ENCODE results near the gene LRRC8D.
"Not testable (repeated sequence)": the region's sequence is repeated elsewhere in the genome, so short reads cannot be mapped to it uniquely, and the experiment has no call there.

LRRC8D gene

GRCh38 chr1:89959719-89960118 lies 138.9 kb downstream of the LRRC8D start:
- DNase-seq (ENCODE audit: low read depth in 2 of 2), result no peak

- DNase-seq (ENCODE audit: low read depth in 2 of 2), result no peak
These were observed 141.4 kb downstream of the LRRC8D start for GRCh38 chr1:89962024-89962741.

GRCh38 chr1:89962742-89963075 lies 141.9 kb downstream of the LRRC8D start:
- no peak for DNase-seq (ENCODE audit: low read depth in 2 of 2)

- no peak for DNase-seq (ENCODE audit: low read depth in 2 of 2)
These were observed 144.4 kb downstream of the LRRC8D start for GRCh38 chr1:89965193-89965768.

GRCh38 chr1:89966656-89967055 lies 145.8 kb downstream of the LRRC8D start:
- no peak for DNase-seq (ENCODE audit: low read depth in 2 of 2)

- DNase-seq (ENCODE audit: low read depth in 2 of 2), result no peak
These were observed 150.8 kb downstream of the LRRC8D start for GRCh38 chr1:89971600-89971999.

GRCh38 chr1:89972024-89972423 lies 151.2 kb downstream of the LRRC8D start:
- no peak for DNase-seq (ENCODE audit: low read depth in 2 of 2)

GRCh38 chr1:89973471-89974127 lies 152.8 kb downstream of the LRRC8D start:
- DNase-seq (ENCODE audit: low read depth in 2 of 2), result no peak

GRCh38 chr1:89974256-89974655 lies 153.4 kb downstream of the LRRC8D start:
- no peak for DNase-seq (ENCODE audit: low read depth in 2 of 2)

GRCh38 chr1:89974696-89975470 lies 154.1 kb downstream of the LRRC8D start:
- no peak for DNase-seq (ENCODE audit: low read depth in 2 of 2)

- no peak for DNase-seq (ENCODE audit: low read depth in 2 of 2)
These were observed 154.8 kb downstream of the LRRC8D start for GRCh38 chr1:89975540-89976125.

- DNase-seq (ENCODE audit: low read depth in 2 of 2), result no peak
These were observed 157.9 kb downstream of the LRRC8D start for GRCh38 chr1:89978755-89979154.

GRCh38 chr1:89980605-89981004 lies 159.8 kb downstream of the LRRC8D start:
- no peak for DNase-seq (ENCODE audit: low read depth in 2 of 2)

GRCh38 chr1:89982846-89983245 lies 162.0 kb downstream of the LRRC8D start:
- not testable (repeated sequence) for DNase-seq (ENCODE audit: low read depth in 2 of 2)

GRCh38 chr1:89984564-89985116 lies 163.8 kb downstream of the LRRC8D start:
- not testable (repeated sequence) for DNase-seq (ENCODE audit: low read depth in 2 of 2)

GRCh38 chr1:89986020-89986419 lies 165.2 kb downstream of the LRRC8D start:
- DNase-seq (ENCODE audit: low read depth in 2 of 2), result no peak
